K562 (cell line): ENCODE data around the gene HNRNPA3. TPM values are rescaled to one million over a fixed set of nuclear protein-coding genes. Genes with fewer than 3 reads are reported as not detected.

Experiments
- CBFB ChIP-seq: sonication (generic); formaldehyde crosslinking; IDR thresholded peaks from 2 replicates; pipeline ENCODE4 v1.4.0; 2020; ENCODE audit warnings: mild to moderate bottlenecking, missing genetic modification reagents
- CBX1 ChIP-seq: sonication (generic); IDR thresholded peaks from 2 replicates; pipeline ENCODE4 v1.6.1; 2016; ENCODE audit warnings: antibody characterized with exemption, low read depth, mild to moderate bottlenecking
- CHCHD3 ChIP-seq: fragments of 250-450 bp; sonication (Bioruptor Pico); IDR thresholded peaks from 2 replicates; pipeline ENCODE4 v2.1.2; 2022; ENCODE audit warnings: mild to moderate bottlenecking
- ELF2 ChIP-seq: fragments of 250-450 bp; sonication (Bioruptor Pico); IDR thresholded peaks from 2 replicates; pipeline ENCODE4 v1.5.0; 2021; ENCODE audit warnings: mild to moderate bottlenecking
- ESRRA ChIP-seq: fragments of 450-650 bp; IDR thresholded peaks from 2 replicates; pipeline ENCODE4 v1.6.1; 2014; ENCODE audit warnings: low read depth, mild to moderate bottlenecking, moderate library complexity, borderline replicate concordance
- FOXJ2 ChIP-seq: fragments of 200-800 bp; sonication (Bioruptor generic); IDR thresholded peaks from 2 replicates; pipeline ENCODE4 v1.6.1; 2016; ENCODE audit warnings: missing genetic modification characterization, missing compliant biosample characterization
- GATA2 ChIP-seq: sonication (generic); formaldehyde crosslinking; IDR thresholded peaks from 2 replicates; pipeline ENCODE4 v1.4.0; 2020; ENCODE audit warnings: mild to moderate bottlenecking, missing genetic modification reagents
- HBP1 ChIP-seq: fragments of 450-650 bp; formaldehyde crosslinking; IDR thresholded peaks from 2 replicates; pipeline ENCODE4 v1.4.0; 2022; ENCODE audit warnings: missing genetic modification characterization
- HLTF ChIP-seq: fragments of 450-650 bp; IDR thresholded peaks from 2 replicates; pipeline ENCODE4 v1.6.1; 2016
- LARP7 ChIP-seq: fragments of 450-650 bp; IDR thresholded peaks from 2 replicates; pipeline ENCODE4 v1.6.1; 2016
- MCM2 ChIP-seq: fragments of 450-650 bp; IDR thresholded peaks from 2 replicates; pipeline ENCODE4 v1.6.1; 2017; ENCODE audit warnings: low read depth, mild to moderate bottlenecking
- MED1 ChIP-seq: sonication (generic); formaldehyde crosslinking; IDR thresholded peaks from 2 replicates; pipeline ENCODE4 v1.8.1; 2023; ENCODE audit warnings: missing genetic modification reagents, borderline replicate concordance
- MLX ChIP-seq, 2 experiments: fragments of 450-650 bp in 1 of 2; sonication (generic) in 1 of 2; formaldehyde crosslinking; conservative IDR thresholded peaks; 2 replicates each; pipeline versions ENCODE4 v1.4.0 to v1.8.1; 2020 to 2022; ENCODE audit warnings: mild to moderate bottlenecking in 1 of 2, missing genetic modification reagents in 1 of 2
- MYNN ChIP-seq, 2 experiments: sonication (generic); formaldehyde crosslinking in 1 of 2; IDR thresholded peaks; 2 replicates each; pipeline versions ENCODE4 v1.5.0 to v1.6.1; 2016 to 2020; ENCODE audit warnings: antibody characterized with exemption in 1 of 2, missing genetic modification reagents in 1 of 2
- NFRKB ChIP-seq: fragments of 450-650 bp; IDR thresholded peaks from 2 replicates; pipeline ENCODE4 v1.6.1; 2016; ENCODE audit warnings: low read depth
- SOX6 ChIP-seq: fragments of 450-650 bp; IDR thresholded peaks from 2 replicates; pipeline ENCODE4 v1.6.1; 2014; ENCODE audit warnings: mild to moderate bottlenecking
- SPI1 ChIP-seq: IDR thresholded peaks from 2 replicates; pipeline ENCODE4 v1.6.1; 2011; ENCODE audit warnings: low read depth, low read length, control low read depth, borderline replicate concordance
- ZNF165 ChIP-seq: fragments of 250-450 bp; sonication (Bioruptor Pico); IDR thresholded peaks from 2 replicates; pipeline ENCODE4 v1.4.0; 2020; ENCODE audit warnings: borderline replicate concordance
- ZNF232 ChIP-seq: sonication (generic); formaldehyde crosslinking; IDR thresholded peaks from 2 replicates; pipeline ENCODE4 v1.8.0; 2022; ENCODE audit warnings: mild to moderate bottlenecking, missing genetic modification reagents
- ZNF280B ChIP-seq: fragments of 250-450 bp; sonication (Bioruptor Pico); IDR thresholded peaks from 2 replicates; pipeline ENCODE4 v1.5.1; 2021; ENCODE audit warnings: mild to moderate bottlenecking
- ZNF75A ChIP-seq: fragments of 450-650 bp; formaldehyde crosslinking; IDR thresholded peaks from 2 replicates; pipeline ENCODE4 v1.4.0; 2020; ENCODE audit warnings: mild to moderate bottlenecking
- polyA plus RNA-seq, 8 experiments: library from polyadenylated mRNA; depleted of rRNA in 4 of 8; stranded (reverse) in 5 of 8; unstranded in 3 of 8; fragments of >200 nt; fragmentation: Nextera tagmentation in 2 of 8; fragmentation: Illumina TruSeq in 1 of 8; extraction: Ambion mirVana in 2 of 8; extraction: Trizol in 1 of 8; gene quantifications; 2 replicates each; pipeline versions ENCODE4 v1.2.1 to v1.2.3, GENCODE V29; 2011 to 2014; ENCODE audit warnings: inconsistent platforms in 1 of 8, missing spikeins in 1 of 8
- total RNA-seq, 7 experiments: library from RNA; depleted of rRNA in 6 of 7; stranded (reverse); fragments of >200 nt in 6 of 7; fragmentation: Illumina TruSeq in 2 of 7; extraction: Trizol in 2 of 7; gene quantifications; 2 replicates each; pipeline versions ENCODE4 v1.2.1 to v1.2.3, GENCODE V29; 2011 to 2021; ENCODE audit warnings: low replicate concordance in 1 of 7
- TF ChIP-seq, protein P1 (sequence below): IDR thresholded peaks from 2 replicates; pipeline ENCODE4 v1.6.1; 2016; ENCODE audit warnings: missing genetic modification characterization, missing compliant biosample characterization
- TF ChIP-seq, protein P2 (sequence below): fragments of 250-450 bp; sonication (Bioruptor Pico); IDR thresholded peaks from 2 replicates; pipeline ENCODE4 v1.4.0; 2020

Gene HNRNPA3
- total and polyA plus RNA-seq, 9 of the 15 experiments (the other 6 are each of a cell fraction or from before 2014, with no cell fraction given), result 72.8 to 428 (median 192) TPM

DNA sequence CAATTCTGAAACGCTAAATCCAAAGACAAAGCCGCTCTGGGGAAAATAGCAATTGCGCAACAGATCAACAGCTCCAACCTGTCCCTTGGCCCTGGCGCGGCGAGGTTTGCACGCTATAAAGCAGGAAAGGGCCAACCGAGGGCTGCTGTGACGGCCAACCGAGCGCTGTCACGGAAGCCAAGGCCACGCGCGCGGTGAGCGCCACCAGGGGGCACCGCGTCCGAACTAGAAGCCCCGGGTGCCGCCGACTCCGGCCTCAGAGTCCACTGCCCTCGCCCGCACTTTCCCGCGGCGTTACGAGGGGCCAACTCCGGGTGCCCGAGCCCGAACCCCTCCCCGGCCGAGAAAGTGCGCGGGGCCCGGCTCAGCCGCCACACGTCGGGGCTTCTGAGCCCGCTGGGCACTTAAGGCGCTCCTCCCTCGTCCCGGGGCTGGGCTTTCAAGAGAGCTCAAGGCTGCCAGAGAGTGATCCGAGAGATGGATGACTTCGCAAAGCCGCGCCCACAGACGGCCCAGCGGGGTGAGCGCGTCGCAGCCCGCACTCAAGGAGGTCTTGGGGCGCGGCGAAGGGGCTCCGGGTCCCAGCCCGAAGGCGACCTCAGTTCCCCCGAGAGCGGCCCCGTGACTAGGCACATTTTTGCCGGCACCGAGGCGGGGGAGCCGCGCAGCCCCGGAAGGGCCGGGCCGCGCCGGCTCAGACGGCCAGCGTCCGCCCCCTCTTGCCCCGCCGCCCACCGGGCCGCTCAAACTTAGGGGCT, 51.0 kb downstream of the HNRNPA3 start (continued):
- no peak for TF ChIP-seq GATA2 (CRISPR knock-in tag)
- peak; percentile 71 for TF ChIP-seq HBP1
- 0 out of 2 replicates have a peak, but pooled peaks have one; percentile 15 for TF ChIP-seq SPI1
- TF ChIP-seq MLX (CRISPR knock-in tag; conservative IDR thresholded peaks at IDR 0.05), result 0 out of 4 replicates have a peak, but pooled peaks of 1 of the 2 experiments have one; percentile 6
- no peak for TF ChIP-seq ZNF280B (CRISPR knock-in tag)
- 0 out of 2 replicates have a peak, but pooled peaks have one; percentile 64 for TF ChIP-seq HLTF
- TF ChIP-seq ESRRA, result peak; percentile 69; the same call in 1 of the 2 replicates
- peak; percentile 87 for TF ChIP-seq CBX1
- TF ChIP-seq SOX6, result peak; percentile 79
- peak; percentile 80 for TF ChIP-seq ELF2 (CRISPR knock-in tag)
- TF ChIP-seq, protein P1, sequence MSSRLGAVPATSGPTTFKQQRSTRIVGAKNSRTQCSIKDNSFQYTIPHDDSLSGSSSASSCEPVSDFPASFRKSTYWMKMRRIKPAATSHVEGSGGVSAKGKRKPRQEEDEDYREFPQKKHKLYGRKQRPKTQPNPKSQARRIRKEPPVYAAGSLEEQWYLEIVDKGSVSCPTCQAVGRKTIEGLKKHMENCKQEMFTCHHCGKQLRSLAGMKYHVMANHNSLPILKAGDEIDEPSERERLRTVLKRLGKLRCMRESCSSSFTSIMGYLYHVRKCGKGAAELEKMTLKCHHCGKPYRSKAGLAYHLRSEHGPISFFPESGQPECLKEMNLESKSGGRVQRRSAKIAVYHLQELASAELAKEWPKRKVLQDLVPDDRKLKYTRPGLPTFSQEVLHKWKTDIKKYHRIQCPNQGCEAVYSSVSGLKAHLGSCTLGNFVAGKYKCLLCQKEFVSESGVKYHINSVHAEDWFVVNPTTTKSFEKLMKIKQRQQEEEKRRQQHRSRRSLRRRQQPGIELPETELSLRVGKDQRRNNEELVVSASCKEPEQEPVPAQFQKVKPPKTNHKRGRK, result no peak; the same call in 1 of the 2 replicates
- peak; percentile 62; the same call in 1 of the 2 replicates for TF ChIP-seq CHCHD3 (CRISPR knock-in tag)
- TF ChIP-seq MED1 (CRISPR knock-in tag), result no peak
- TF ChIP-seq MYNN (IDR thresholded peaks at IDR 0.05), result peak; percentile 93
- no peak for TF ChIP-seq MYNN (CRISPR knock-in tag; IDR thresholded peaks at IDR 0.05)
- 0 out of 2 replicates have a peak, but pooled peaks have one; percentile 49 for TF ChIP-seq FOXJ2 (tag)
- TF ChIP-seq, protein P2, sequence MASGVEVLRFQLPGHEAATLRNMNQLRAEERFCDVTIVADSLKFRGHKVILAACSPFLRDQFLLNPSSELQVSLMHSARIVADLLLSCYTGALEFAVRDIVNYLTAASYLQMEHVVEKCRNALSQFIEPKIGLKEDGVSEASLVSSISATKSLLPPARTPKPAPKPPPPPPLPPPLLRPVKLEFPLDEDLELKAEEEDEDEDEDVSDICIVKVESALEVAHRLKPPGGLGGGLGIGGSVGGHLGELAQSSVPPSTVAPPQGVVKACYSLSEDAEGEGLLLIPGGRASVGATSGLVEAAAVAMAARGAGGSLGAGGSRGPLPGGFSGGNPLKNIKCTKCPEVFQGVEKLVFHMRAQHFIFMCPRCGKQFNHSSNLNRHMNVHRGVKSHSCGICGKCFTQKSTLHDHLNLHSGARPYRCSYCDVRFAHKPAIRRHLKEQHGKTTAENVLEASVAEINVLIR, result peak; percentile 32; the same call in 1 of the 2 replicates
- TF ChIP-seq ZNF75A (CRISPR knock-in tag), result no peak
- peak; percentile 100 for TF ChIP-seq LARP7
- peak; percentile 89; the same call in 1 of the 2 replicates for TF ChIP-seq CBFB (CRISPR knock-in tag)
- no peak for TF ChIP-seq MCM2
- TF ChIP-seq NFRKB, result peak; percentile 59; the same call in 1 of the 2 replicates
- TF ChIP-seq ZNF232 (CRISPR knock-in tag), result peak; percentile 45; the same call in 1 of the 2 replicates
- no peak for TF ChIP-seq ZNF165 (CRISPR knock-in tag)
